HFF-Myc (cell line): ENCODE data around the gene HPGDS.
"Not testable (repeated sequence)": the region's sequence is repeated elsewhere in the genome, so short reads cannot be mapped to it uniquely, and the experiment has no call there.

Experiments used
- DNase-seq: peaks from one replicate; pipeline ENCODE4 v3.0.0-alpha.2; 2011; ENCODE audit warnings: low read depth; ENCODE audit errors: extremely low read depth
- H3K4me3 ChIP-seq: replicated peaks from 2 replicates; pipeline ENCODE4 v1.5.1; 2011; ENCODE audit warnings: low read depth, mild to moderate bottlenecking, control low read depth, low read length
- CTCF ChIP-seq: IDR thresholded peaks from 2 replicates; pipeline ENCODE4 v1.5.1; 2012; ENCODE audit warnings: mild to moderate bottlenecking, low read depth, low read length, control low read depth; ENCODE audit errors: missing control alignments

The HPGDS gene

GRCh38 chr4:94333866-94334265, 8.8 kb downstream of the HPGDS start:
- no peak for DNase-seq
- TF ChIP-seq CTCF = no peak
- H3K4me3 ChIP-seq = no peak overlapping the region

GRCh38 chr4:94332983-94333590, 9.5 kb downstream of the HPGDS start:
- no peak for DNase-seq
- peak; percentile 9 for TF ChIP-seq CTCF
- H3K4me3 ChIP-seq = no peak overlapping the region

GRCh38 chr4:94329933-94330332, 12.7 kb downstream of the HPGDS start:
- no peak for DNase-seq

GRCh38 chr4:94325835-94326234, 16.8 kb downstream of the HPGDS start:
- H3K4me3 ChIP-seq = no peak overlapping the region
- DNase-seq = no peak
- TF ChIP-seq CTCF = no peak

More at GRCh38 chr4:94329933-94330332, 12.7 kb downstream of the HPGDS start:
- TF ChIP-seq CTCF = no peak
- no peak overlapping the region for H3K4me3 ChIP-seq

GRCh38 chr4:94319927-94320326, 22.7 kb downstream of the HPGDS start:
- DNase-seq, H3K4me3 ChIP-seq: not testable (repeated sequence)

GRCh38 chr4:94307231-94307871, 35.3 kb downstream of the HPGDS start:
- H3K4me3 ChIP-seq = no peak overlapping the region
- TF ChIP-seq CTCF = no peak
- DNase-seq = no peak

GRCh38 chr4:94306713-94307112, 35.9 kb downstream of the HPGDS start:
- no peak for DNase-seq
- no peak for TF ChIP-seq CTCF
- H3K4me3 ChIP-seq = no peak overlapping the region
